Measurements from ENCODE around the gene PVALB.
A peak's percentile ranks its signal among the peaks of the same experiment; 100 is the strongest.

The PVALB gene

GRCh38 chr22:36753916-36754315, 62.9 kb downstream of the PVALB start:
- TF ChIP-seq JUND (IDR thresholded peaks at IDR 0.05; ENCODE audit: low read depth) = no peak
- in situ Hi-C loops (cut with HindIII; ENCODE audit: low pct_unique_long_range_greater_than_20kb, low sequenced_read_pairs) = no loop called here
- no peak for DNase-seq (ENCODE audit: low read depth in 1 of 2, low spot score in 1 of 2)

DNA sequence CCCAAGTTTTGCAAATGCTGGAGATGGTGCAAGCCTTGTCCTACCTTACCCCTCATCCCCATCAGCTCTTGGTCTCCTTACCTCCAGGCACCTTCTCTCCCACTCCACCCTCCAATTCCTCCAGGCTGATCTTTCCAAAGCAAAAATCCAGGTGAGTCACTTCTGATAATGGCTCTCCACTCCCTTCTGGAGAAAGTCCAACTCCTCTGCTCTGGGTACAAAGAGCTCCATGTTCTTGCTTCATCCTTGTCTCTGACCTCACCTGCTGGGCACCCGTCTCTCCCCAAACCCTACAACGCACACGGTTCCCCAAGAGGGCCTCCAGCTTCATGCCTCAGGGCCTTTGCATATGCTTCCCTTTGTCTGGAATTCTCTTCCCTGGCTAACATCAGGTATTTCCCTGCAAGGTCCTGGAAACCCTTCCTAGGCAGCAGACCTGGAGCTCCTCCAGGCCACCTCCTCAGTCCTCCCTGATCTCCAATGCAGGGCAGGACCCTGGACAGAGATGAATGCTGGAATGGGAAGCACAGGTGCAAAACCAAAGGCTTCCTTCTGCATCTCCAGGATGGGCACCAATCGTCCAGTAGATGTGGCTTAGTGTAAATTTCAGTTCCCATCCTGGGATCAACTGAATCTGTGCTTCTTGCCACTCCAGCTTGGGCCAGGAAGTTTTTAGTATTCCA, 63.6 kb downstream of the PVALB start:
- peak; percentile 24 to 58 for DNase-seq (ENCODE audit: low read depth in 1 of 2, low spot score in 1 of 2)
- TF ChIP-seq JUND (IDR thresholded peaks at IDR 0.05; ENCODE audit: low read depth) = no peak
- in situ Hi-C loops (cut with HindIII; ENCODE audit: low pct_unique_long_range_greater_than_20kb, low sequenced_read_pairs) = no loop called here
